ENCODE data around the gene CUX1.
"Not testable (repeated sequence)": the region's sequence is repeated elsewhere in the genome, so short reads cannot be mapped to it uniquely, and the experiment has no call there.

The CUX1 gene

GRCh38 chr7:101978683-101979082 lies 161.3 kb downstream of the CUX1 start:
- no peak for DNase-seq (ENCODE audit: low read depth in 2 of 2, low spot score in 1 of 2)

DNA sequence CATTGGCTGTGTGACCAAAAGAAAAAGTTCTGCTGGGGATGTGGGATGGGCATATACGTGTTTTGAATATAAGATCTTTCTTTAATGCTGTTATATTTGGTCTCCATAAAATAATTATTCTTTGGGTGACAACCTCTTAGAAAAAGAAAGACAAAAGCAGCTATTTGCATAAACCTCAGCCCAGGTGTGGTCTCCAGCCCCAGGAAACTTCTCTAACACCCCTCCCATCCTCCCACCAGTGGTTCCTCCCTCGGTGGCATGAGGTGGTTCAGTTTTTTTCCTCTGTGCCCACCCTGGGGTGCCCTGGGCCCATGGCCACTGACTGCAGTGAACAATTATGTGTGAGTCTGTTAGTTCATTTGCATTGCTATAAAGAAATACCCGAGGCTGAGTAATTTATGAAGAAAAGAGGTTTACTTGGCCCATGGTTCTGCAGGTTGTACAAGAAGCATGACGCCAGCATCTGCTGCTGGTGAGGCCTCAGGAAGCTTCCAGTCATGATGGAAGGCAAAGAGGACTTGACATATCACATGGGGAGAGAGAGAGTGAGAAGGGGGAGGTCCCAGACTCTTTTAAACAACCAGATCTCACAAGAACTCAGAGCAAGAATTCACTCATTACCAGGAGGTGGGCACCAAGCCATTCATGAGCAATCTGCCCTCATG lies 165.9 kb downstream of the CUX1 start:
- no peak for DNase-seq (ENCODE audit: low read depth in 2 of 2, low spot score in 1 of 2)

DNA sequence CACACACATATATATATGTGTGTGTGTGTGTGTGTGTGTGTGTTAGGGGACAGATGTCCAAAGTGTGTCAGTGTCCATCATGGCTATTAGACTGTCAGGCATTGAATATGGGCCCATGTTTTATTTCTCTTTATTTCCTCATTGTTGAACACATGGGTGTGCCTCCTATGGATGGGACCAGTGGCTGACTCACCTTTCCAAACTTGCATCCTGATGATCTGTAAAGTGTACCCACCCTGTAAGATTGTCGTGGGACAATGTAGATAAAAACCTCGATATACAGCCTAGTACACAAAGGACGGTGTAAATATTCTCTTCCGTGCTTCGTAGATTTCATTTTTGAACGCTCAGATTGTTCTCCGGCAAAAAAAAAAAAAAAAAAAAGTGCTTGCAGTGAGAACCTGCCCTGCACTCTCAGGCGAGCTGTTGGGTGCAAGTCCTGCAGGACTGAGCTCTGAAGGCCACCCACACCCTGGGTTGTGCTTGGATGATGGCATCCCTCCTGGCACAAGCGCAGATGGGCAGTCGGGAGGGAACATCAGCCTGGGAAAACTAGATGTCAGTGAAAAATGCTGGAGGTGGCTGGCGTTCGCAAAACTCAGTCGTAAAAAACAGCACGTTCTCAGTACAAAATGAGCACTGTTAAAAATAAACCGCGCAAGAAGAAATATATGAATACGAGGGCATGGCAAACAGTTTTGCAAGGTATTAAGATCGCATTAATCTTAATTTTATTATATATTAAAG lies 166.9 kb downstream of the CUX1 start:
- no peak for DNase-seq (ENCODE audit: low read depth in 2 of 2, low spot score in 1 of 2)

GRCh38 chr7:101985057-101985902 lies 167.9 kb downstream of the CUX1 start:
- DNase-seq (ENCODE audit: low read depth in 2 of 2, low spot score in 1 of 2), result no peak

- no peak for DNase-seq (ENCODE audit: low read depth in 2 of 2, low spot score in 1 of 2)
Measured at GRCh38 chr7:101985903-101986734, 168.7 kb downstream of the CUX1 start.

- DNase-seq (ENCODE audit: low read depth in 2 of 2, low spot score in 1 of 2), result no peak
Measured at GRCh38 chr7:101987494-101987893, 170.1 kb downstream of the CUX1 start.

GRCh38 chr7:101988060-101988459 lies 170.6 kb downstream of the CUX1 start:
- DNase-seq (ENCODE audit: low read depth in 2 of 2, low spot score in 1 of 2), result not testable (repeated sequence)

GRCh38 chr7:101988513-101988912 lies 171.1 kb downstream of the CUX1 start:
- no peak for DNase-seq (ENCODE audit: low read depth in 2 of 2, low spot score in 1 of 2)

GRCh38 chr7:101989101-101989500 lies 171.7 kb downstream of the CUX1 start:
- no peak for DNase-seq (ENCODE audit: low read depth in 2 of 2, low spot score in 1 of 2)

- no peak for DNase-seq (ENCODE audit: low read depth in 2 of 2, low spot score in 1 of 2)
Measured at GRCh38 chr7:101990811-101991418, 173.5 kb downstream of the CUX1 start.

DNA sequence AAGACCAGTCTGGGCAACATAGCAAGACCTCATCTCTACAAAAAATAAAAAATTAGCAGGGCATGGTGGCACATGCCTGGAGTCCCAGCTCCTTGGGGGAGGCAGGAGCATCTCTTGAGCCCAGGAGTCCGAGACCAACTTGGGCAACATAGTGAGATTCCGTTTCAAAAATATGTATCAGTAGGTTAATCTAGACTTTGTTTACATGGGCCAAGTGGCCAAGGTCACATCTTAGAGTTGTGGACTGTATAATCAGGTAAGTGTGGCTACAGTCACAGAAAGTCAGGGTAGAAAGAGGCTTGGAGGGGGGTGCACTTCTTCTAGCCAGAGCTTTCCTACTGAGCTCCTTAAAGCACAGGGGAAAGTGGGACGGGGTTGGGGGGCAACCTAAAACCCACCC lies 174.4 kb downstream of the CUX1 start:
- DNase-seq (ENCODE audit: low read depth in 2 of 2, low spot score in 1 of 2), result no peak

- DNase-seq (ENCODE audit: low read depth in 2 of 2, low spot score in 1 of 2), result no peak
Measured at GRCh38 chr7:101993311-101993710, 175.9 kb downstream of the CUX1 start.

DNA sequence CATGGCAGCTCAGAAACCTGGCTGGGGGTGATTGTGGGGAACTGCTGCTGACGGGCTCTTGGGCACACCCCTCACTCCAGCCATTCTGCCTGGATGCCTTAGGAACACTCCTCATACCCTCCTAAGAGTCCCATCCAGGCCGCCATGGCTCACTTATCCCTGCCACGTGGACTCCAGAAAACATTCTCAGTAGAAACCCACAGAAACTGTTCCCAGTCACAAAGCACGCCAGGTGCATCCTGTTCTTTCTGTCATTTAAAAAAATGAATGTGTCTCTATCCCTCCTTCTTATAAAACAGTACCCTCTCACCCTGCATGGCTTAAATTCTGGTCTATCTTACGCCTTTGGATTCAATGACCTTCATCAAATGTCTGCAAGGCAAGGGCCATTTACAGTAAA lies 177.7 kb downstream of the CUX1 start:
- no peak for DNase-seq (ENCODE audit: low read depth in 2 of 2, low spot score in 1 of 2)

DNA sequence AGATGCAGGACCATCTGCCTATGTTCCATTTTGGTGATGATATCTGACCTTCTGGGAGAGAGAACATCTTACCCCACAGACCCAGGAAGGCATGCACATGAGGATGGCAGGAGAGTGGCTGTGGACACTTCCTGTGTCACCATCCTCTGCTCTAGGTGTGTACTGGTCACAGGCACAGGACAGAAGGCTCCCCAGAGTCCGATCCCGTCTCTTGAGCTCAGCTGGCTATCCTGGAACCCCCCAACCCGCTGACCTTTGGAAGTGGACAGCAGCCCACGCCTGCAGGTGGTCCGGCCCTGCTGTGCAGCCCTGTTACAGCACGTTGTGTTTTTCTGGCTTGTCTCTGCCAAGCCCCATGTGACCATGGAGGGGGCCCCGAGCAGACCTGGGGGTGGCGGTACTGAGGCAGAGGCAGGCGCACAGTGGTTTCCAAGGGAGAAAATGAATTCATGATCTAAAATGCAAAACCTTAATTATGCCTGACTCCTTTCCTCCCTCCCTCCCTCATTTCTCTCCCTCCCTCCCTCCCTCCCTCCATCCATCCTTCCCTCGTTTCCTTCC lies 178.8 kb downstream of the CUX1 start:
- DNase-seq (ENCODE audit: low read depth in 2 of 2, low spot score in 1 of 2), result no peak

DNA sequence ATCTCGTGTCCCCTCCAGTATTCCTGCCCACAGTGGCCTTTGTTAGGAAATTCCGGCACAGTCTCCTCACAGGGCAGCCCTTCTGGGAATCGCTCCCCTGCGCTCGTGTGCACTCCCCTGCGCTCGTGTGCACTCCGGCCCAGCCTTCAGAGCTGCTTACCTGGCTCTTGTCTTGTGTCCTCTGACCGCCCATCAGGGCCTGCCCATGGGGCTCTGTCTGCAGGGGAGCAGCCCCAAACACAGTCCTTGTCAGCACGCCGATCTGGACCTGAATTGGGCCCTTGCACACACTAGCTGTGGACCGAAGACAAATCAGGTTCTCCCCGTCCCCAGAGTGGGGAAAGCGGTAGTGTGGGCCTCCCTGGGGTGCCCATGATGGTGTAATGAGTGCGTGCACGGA lies 179.4 kb downstream of the CUX1 start:
- no peak for DNase-seq (ENCODE audit: low read depth in 2 of 2, low spot score in 1 of 2)

DNA sequence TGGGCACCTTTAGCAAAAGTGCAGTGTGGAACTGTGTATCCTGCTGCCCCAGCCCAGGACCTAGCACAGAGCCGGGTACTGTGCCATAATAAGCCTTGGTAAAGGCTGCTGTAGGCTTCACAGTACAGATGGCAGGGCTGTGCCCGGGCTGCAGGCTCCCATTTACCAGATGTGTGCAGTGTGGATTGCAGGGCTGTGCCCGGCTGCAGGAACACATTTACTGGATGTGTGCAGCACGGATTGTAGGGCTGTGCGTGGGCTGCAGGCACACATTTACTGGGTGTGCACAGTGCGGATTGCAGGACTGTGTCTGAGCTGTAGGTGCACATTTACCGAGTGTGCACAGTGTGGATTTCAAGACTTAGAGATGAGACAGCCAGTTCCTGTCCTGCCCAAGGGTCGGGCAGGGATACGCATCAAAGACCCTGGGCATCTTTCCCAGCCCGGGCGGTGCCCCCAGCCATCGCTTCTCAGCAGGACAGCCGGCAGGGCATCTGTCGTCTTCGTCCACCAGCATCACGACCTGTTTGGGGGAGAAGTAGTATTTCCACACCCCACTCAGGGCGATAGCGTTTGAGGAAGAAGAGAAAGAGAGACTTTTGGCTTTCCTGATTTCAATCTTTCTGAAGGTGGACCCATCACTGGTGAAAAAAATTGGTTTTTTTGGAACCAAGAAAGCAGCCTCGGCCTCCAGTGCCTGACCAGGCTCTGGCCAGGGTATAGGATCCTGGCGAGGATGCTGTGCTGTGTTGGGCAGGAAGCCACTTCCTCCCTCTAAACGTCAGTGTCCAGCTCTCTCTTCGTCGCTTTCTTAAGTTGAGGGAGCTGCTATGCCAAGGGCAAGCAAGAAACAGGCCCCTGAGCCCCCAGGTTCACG lies 180.8 kb downstream of the CUX1 start:
- DNase-seq (ENCODE audit: low read depth in 2 of 2, low spot score in 1 of 2), result no peak

DNA sequence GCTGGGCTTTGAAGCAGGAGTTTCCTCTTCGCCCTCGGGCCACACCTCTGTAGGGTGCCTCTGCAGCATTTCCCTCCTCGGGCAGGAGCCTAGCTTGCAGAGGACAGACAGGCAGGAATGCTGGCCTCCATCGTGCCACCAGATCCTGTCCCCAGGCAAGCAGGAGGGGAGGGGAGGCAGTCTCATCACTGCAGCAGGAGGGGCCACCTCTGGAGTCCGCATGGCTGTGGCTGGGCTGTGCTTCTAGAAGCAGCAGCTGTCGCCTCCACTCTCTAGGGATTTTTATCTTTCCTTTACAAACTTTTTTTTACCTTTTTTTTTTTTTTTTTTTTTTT lies 181.4 kb downstream of the CUX1 start:
- no peak for DNase-seq (ENCODE audit: low read depth in 2 of 2, low spot score in 1 of 2)

- no peak for DNase-seq (ENCODE audit: low read depth in 2 of 2, low spot score in 1 of 2)
Measured at GRCh38 chr7:101999393-101999792, 182.0 kb downstream of the CUX1 start.

DNA sequence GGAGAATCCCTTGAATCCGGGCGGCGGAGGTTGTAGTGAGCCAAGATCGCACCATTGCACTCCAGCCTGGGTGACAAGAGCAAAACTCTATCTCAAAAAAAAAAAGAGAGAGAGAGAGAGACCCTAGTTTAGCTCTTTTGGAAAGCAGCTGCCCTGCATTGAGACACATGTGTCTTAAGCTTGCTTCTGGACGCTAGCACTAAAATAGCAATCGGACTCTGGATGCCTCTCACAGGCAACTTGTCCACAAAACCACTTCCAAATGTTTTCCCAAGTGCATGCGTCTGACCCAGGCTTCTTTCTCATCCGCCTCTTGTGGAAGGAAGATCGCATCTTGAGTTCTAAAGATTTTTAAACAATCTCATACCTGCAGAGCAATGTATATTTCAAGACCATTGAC lies 182.7 kb downstream of the CUX1 start:
- no peak for DNase-seq (ENCODE audit: low read depth in 2 of 2, low spot score in 1 of 2)

GRCh38 chr7:102004229-102004628 lies 186.8 kb downstream of the CUX1 start:
- DNase-seq (ENCODE audit: low read depth in 2 of 2, low spot score in 1 of 2), result no peak

Data from stimulated activated CD8-positive, alpha-beta memory T cell treated with anti-CD3 and anti-CD28 coated beads, Interleukin-4, amount 100 ng/mL, for 1 hour (primary cell).